HepG2 (cell line): ENCODE measurements around the gene TRAP1. TPM values are rescaled to one million over a fixed set of nuclear protein-coding genes. Genes with fewer than 3 reads are reported as not detected.
A peak's percentile ranks its signal among the peaks of the same experiment; 100 is the strongest.

ENCODE experiments used
- HNRNPL ChIP-seq: fragments of 200-400 bp; formaldehyde crosslinking; IDR thresholded peaks from 2 replicates; pipeline ENCODE4 v1.6.1; 2017; ENCODE audit warnings: mild to moderate bottlenecking, low read depth, low read length
- HNRNPUL1 ChIP-seq: fragments of 200-400 bp; formaldehyde crosslinking; IDR thresholded peaks from 2 replicates; pipeline ENCODE4 v1.6.1; 2017; ENCODE audit warnings: low read depth, mild to moderate bottlenecking, low read length, moderate library complexity
- MIXL1 ChIP-seq: IDR thresholded peaks from 2 replicates; pipeline ENCODE4 v1.6.1; 2016
- SALL1 ChIP-seq: sonication (generic); formaldehyde crosslinking; IDR thresholded peaks from 2 replicates; pipeline ENCODE4 v1.8.0; 2022; ENCODE audit warnings: mild to moderate bottlenecking, missing genetic modification reagents
- SMARCC2 ChIP-seq: fragments of 450-650 bp; IDR thresholded peaks from 2 replicates; pipeline ENCODE4 v1.6.1; 2017; ENCODE audit warnings: antibody characterized with exemption, mild to moderate bottlenecking
- SP5 ChIP-seq: IDR thresholded peaks from 2 replicates; pipeline ENCODE4 v1.6.1; 2016; ENCODE audit warnings: low read depth, borderline replicate concordance
- SRSF1 ChIP-seq: fragments of 200-400 bp; formaldehyde crosslinking; optimal IDR thresholded peaks from 2 replicates; pipeline ENCODE3; 2017; ENCODE audit warnings: mild to moderate bottlenecking, low read depth, low read length, moderate library complexity
- TCF12 ChIP-seq, 2 experiments: fragments of 450-650 bp in 1 of 2; sonication (generic) in 1 of 2; formaldehyde crosslinking in 1 of 2; IDR thresholded peaks; 2 replicates each; pipeline versions ENCODE4 v1.6.1 to v1.8.0; 2017 to 2022; ENCODE audit warnings: antibody characterized with exemption in 1 of 2, mild to moderate bottlenecking in 1 of 2, missing genetic modification reagents in 1 of 2, moderate library complexity in 1 of 2
- ZKSCAN8 ChIP-seq: IDR thresholded peaks from 2 replicates; pipeline ENCODE4 v1.6.1; 2016; ENCODE audit warnings: borderline replicate concordance, missing genetic modification reagents, missing compliant biosample characterization
- ZMYM2 ChIP-seq: sonication (generic); formaldehyde crosslinking; IDR thresholded peaks from 2 replicates; pipeline ENCODE4 v1.8.0; 2022; ENCODE audit warnings: mild to moderate bottlenecking, missing genetic modification reagents
- ZMYM4 ChIP-seq: sonication (generic); formaldehyde crosslinking; IDR thresholded peaks from 2 replicates; pipeline ENCODE4 v1.8.1; 2023; ENCODE audit warnings: mild to moderate bottlenecking, missing genetic modification reagents
- ZNF101 ChIP-seq: sonication (generic); formaldehyde crosslinking; IDR thresholded peaks from 2 replicates; pipeline ENCODE4 v1.4.0; 2020; ENCODE audit warnings: mild to moderate bottlenecking, low read depth, missing genetic modification reagents, borderline replicate concordance
- ZNF263 ChIP-seq: sonication (generic); formaldehyde crosslinking; IDR thresholded peaks from 2 replicates; pipeline ENCODE4 v1.4.0; 2020; ENCODE audit warnings: missing genetic modification reagents
- ZNF292 ChIP-seq: sonication (generic); formaldehyde crosslinking; IDR thresholded peaks from 2 replicates; pipeline ENCODE4 v1.8.1; 2022; ENCODE audit warnings: mild to moderate bottlenecking, low read depth, missing genetic modification reagents, borderline replicate concordance
- ZNF619 ChIP-seq: sonication (generic); formaldehyde crosslinking; IDR thresholded peaks from 2 replicates; pipeline ENCODE4 v1.4.0; 2020; ENCODE audit warnings: mild to moderate bottlenecking, missing genetic modification reagents
- polyA plus RNA-seq, 8 experiments: library from polyadenylated mRNA; depleted of rRNA in 3 of 8; stranded (reverse) in 7 of 8; unstranded in 1 of 8; fragments of >200 nt; fragmentation: Illumina TruSeq in 4 of 8; extraction: Trizol in 4 of 8; gene quantifications; 2 replicates each; pipeline versions ENCODE4 v1.2.1 to v1.2.3, GENCODE V29; 2011 to 2016; ENCODE audit warnings: low read depth in 4 of 8, missing spikeins in 1 of 8, mixed read lengths in 1 of 8; ENCODE audit not compliant: insufficient read depth in 1 of 8
- total RNA-seq, 5 experiments: library from RNA; depleted of rRNA; stranded (reverse); fragments of >200 nt; fragmentation: Illumina TruSeq; extraction: Trizol; gene quantifications; 2 replicates each; pipeline ENCODE4 v1.2.3, GENCODE V29; 2016; ENCODE audit warnings: low read depth in 1 of 5
- TF ChIP-seq, protein P1 (sequence below): sonication (generic); formaldehyde crosslinking; IDR thresholded peaks from 2 replicates; pipeline ENCODE4 v1.5.0; 2020; ENCODE audit warnings: mild to moderate bottlenecking, missing genetic modification reagents
- TF ChIP-seq, protein P2 (sequence below): sonication (generic); formaldehyde crosslinking; IDR thresholded peaks from 2 replicates; pipeline ENCODE4 v1.4.0; 2020; ENCODE audit warnings: missing genetic modification reagents

Gene TRAP1
- total and polyA plus RNA-seq, 2 of the 13 experiments (the other 11 are each of a cell fraction or from before 2014, with no cell fraction given): 127 to 240 TPM

DNA sequence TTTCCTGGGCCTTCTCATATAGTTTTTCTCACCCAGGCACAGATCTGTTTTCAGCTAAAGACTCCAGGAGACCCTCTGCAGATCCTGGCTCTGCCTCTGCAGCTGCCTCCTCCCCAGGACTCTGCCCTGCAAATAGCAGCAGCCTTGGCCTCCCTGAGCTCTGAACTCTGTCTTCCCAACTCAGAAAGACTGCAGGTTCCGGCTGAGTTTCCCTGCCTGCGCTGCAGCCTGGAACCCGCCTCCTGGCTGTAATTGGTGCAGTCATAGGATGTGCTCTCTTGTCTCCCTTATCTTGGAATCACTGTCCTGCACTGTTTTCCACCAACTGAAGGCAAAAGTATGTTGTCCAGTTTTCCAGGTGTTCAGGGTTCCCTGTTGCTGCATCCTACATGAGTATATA, 77.1 kb downstream of the TRAP1 start (continued):
- TF ChIP-seq ZNF619 (CRISPR knock-in tag) (0 out of 2 replicates have a peak, but pooled peaks have one; percentile 27), MIXL1 (0 out of 2 replicates have a peak, but pooled peaks have one; percentile 41), ZNF101 (CRISPR knock-in tag) (no peak), HNRNPL (no peak), ZMYM4 (CRISPR knock-in tag) (peak; percentile 47), SP5 (CRISPR knock-in tag) (peak; percentile 49), ZMYM2 (CRISPR knock-in tag) (0 out of 2 replicates have a peak, but pooled peaks have one; percentile 23), HNRNPUL1 (no peak), SALL1 (CRISPR knock-in tag) (peak; percentile 71), SRSF1 (no peak), TCF12 (IDR thresholded peaks at IDR 0.05) (no peak), TCF12 (CRISPR knock-in tag; IDR thresholded peaks at IDR 0.05) (no peak), ZKSCAN8 (CRISPR knock-in tag) (0 out of 2 replicates have a peak, but pooled peaks have one; percentile 19), ZNF263 (CRISPR knock-in tag) (peak; percentile 73), ZNF292 (CRISPR knock-in tag) (peak; percentile 94; the same call in 1 of the 2 replicates), SMARCC2 (no peak)
- TF ChIP-seq, protein P1, sequence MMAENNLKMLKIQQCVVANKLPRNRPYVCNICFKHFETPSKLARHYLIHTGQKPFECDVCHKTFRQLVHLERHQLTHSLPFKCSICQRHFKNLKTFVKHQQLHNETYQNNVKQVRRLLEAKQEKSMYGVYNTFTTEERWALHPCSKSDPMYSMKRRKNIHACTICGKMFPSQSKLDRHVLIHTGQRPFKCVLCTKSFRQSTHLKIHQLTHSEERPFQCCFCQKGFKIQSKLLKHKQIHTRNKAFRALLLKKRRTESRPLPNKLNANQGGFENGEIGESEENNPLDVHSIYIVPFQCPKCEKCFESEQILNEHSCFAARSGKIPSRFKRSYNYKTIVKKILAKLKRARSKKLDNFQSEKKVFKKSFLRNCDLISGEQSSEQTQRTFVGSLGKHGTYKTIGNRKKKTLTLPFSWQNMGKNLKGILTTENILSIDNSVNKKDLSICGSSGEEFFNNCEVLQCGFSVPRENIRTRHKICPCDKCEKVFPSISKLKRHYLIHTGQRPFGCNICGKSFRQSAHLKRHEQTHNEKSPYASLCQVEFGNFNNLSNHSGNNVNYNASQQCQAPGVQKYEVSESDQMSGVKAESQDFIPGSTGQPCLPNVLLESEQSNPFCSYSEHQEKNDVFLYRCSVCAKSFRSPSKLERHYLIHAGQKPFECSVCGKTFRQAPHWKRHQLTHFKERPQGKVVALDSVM (CRISPR knock-in tag): 0 out of 2 replicates have a peak, but pooled peaks have one; percentile 38
- TF ChIP-seq, protein P2, sequence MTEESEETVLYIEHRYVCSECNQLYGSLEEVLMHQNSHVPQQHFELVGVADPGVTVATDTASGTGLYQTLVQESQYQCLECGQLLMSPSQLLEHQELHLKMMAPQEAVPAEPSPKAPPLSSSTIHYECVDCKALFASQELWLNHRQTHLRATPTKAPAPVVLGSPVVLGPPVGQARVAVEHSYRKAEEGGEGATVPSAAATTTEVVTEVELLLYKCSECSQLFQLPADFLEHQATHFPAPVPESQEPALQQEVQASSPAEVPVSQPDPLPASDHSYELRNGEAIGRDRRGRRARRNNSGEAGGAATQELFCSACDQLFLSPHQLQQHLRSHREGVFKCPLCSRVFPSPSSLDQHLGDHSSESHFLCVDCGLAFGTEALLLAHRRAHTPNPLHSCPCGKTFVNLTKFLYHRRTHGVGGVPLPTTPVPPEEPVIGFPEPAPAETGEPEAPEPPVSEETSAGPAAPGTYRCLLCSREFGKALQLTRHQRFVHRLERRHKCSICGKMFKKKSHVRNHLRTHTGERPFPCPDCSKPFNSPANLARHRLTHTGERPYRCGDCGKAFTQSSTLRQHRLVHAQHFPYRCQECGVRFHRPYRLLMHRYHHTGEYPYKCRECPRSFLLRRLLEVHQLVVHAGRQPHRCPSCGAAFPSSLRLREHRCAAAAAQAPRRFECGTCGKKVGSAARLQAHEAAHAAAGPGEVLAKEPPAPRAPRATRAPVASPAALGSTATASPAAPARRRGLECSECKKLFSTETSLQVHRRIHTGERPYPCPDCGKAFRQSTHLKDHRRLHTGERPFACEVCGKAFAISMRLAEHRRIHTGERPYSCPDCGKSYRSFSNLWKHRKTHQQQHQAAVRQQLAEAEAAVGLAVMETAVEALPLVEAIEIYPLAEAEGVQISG (CRISPR knock-in tag): peak; percentile 42; the same call in 1 of the 2 replicates
